HepG2 (cell line): ENCODE data around the gene NR1H2.

Experiments
- ELF1 ChIP-seq: sonication (generic); formaldehyde crosslinking; IDR thresholded peaks from 2 replicates; pipeline ENCODE4 v1.4.0; 2020; ENCODE audit warnings: missing genetic modification reagents
- NPAS2 ChIP-seq: sonication (generic); formaldehyde crosslinking; IDR thresholded peaks from 2 replicates; pipeline ENCODE4 v1.8.0; 2022; ENCODE audit warnings: mild to moderate bottlenecking, missing genetic modification reagents, borderline replicate concordance
- RORA ChIP-seq: sonication (generic); formaldehyde crosslinking; IDR thresholded peaks from 2 replicates; pipeline ENCODE4 v1.5.0; 2020; ENCODE audit warnings: mild to moderate bottlenecking, missing genetic modification reagents, moderate library complexity
- TF ChIP-seq, protein P1 (sequence below): sonication (generic); formaldehyde crosslinking; IDR thresholded peaks from 2 replicates; pipeline ENCODE4 v1.5.1; 2020; ENCODE audit warnings: missing genetic modification reagents, mild to moderate bottlenecking, borderline replicate concordance
- TF ChIP-seq, protein P2 (sequence below): sonication (generic); formaldehyde crosslinking; IDR thresholded peaks from 2 replicates; pipeline ENCODE4 v1.5.0; 2020; ENCODE audit warnings: mild to moderate bottlenecking, missing genetic modification reagents, moderate library complexity
- TF ChIP-seq, protein P3 (sequence below): sonication (generic); formaldehyde crosslinking; IDR thresholded peaks from 2 replicates; pipeline ENCODE4 v1.9.0; 2021; ENCODE audit warnings: missing genetic modification reagents, mild to moderate bottlenecking, borderline replicate concordance

DNA sequence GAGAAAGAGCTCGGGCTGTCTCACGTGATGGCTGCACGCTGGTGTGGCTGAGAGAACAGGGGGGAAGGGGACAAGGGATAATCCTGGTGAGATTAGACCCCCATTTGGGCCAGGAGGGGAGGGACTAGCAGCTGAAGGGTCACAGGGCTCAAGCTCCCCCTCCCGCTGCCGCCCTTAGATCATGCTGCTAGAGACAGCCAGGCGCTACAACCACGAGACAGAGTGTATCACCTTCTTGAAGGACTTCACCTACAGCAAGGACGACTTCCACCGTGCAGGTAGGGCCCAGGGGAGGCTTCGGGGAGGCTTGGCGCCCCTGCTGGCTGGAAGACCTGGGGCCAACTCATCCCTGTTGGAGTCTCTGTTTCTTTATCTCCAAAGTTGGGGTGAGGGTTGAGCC, 3.3 kb downstream of the NR1H2 start:
- TF ChIP-seq RORA (CRISPR knock-in tag) (no peak), ELF1 (CRISPR knock-in tag) (no peak), NPAS2 (no peak)
- TF ChIP-seq, protein P1, sequence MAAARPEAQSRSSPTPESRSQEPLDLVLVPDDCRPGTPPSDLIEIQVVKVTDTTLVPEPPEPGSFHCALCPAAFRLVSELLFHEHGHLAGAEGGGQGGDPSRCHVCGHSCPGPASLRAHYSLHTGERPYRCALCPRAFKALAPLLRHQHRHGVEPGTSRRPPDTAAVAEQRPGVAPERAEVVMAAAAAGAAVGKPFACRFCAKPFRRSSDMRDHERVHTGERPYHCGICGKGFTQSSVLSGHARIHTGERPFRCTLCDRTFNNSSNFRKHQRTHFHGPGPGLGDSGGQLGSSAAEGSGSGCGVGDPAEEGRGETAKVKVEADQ (CRISPR knock-in tag), result no peak
- TF ChIP-seq, protein P2, sequence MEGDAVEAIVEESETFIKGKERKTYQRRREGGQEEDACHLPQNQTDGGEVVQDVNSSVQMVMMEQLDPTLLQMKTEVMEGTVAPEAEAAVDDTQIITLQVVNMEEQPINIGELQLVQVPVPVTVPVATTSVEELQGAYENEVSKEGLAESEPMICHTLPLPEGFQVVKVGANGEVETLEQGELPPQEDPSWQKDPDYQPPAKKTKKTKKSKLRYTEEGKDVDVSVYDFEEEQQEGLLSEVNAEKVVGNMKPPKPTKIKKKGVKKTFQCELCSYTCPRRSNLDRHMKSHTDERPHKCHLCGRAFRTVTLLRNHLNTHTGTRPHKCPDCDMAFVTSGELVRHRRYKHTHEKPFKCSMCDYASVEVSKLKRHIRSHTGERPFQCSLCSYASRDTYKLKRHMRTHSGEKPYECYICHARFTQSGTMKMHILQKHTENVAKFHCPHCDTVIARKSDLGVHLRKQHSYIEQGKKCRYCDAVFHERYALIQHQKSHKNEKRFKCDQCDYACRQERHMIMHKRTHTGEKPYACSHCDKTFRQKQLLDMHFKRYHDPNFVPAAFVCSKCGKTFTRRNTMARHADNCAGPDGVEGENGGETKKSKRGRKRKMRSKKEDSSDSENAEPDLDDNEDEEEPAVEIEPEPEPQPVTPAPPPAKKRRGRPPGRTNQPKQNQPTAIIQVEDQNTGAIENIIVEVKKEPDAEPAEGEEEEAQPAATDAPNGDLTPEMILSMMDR, result no peak
- TF ChIP-seq, protein P3, sequence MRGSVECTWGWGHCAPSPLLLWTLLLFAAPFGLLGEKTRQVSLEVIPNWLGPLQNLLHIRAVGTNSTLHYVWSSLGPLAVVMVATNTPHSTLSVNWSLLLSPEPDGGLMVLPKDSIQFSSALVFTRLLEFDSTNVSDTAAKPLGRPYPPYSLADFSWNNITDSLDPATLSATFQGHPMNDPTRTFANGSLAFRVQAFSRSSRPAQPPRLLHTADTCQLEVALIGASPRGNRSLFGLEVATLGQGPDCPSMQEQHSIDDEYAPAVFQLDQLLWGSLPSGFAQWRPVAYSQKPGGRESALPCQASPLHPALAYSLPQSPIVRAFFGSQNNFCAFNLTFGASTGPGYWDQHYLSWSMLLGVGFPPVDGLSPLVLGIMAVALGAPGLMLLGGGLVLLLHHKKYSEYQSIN, result no peak
